AG09319 (cell line): Measurements from ENCODE around the gene SLX4IP.
A peak's percentile ranks its signal among the peaks of the same experiment; 100 is the strongest.

Experiments
- DNase-seq: peaks from one replicate; pipeline ENCODE4 v3.0.0-alpha.2; 2010; ENCODE audit warnings: low read depth; ENCODE audit errors: extremely low read depth
- TF ChIP-seq, protein P1 (sequence below): IDR thresholded peaks from 2 replicates; pipeline ENCODE4 v1.5.1; 2011; ENCODE audit warnings: low read depth, mild to moderate bottlenecking, inconsistent platforms, low read length, moderate library complexity

SLX4IP gene

DNA sequence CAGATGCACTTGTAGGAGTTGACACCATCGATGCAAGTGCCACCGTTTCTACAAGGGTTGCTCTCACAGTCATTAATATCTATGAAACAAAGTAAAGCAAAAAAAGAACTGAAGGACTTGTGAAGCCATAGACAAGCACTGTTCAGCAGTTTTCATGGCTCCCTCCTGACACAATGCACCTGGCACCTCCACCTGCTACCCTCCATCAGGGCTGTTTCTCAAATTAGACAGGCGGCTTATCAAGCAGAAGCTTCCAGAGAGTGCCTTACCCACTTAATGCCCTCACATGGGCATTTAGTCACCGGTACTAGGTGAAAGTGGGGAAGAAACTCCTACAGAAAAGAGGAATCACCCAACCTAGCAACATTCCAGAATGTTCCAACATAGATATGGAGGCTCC, 210.9 kb downstream of the SLX4IP start:
- TF ChIP-seq, protein P1, sequence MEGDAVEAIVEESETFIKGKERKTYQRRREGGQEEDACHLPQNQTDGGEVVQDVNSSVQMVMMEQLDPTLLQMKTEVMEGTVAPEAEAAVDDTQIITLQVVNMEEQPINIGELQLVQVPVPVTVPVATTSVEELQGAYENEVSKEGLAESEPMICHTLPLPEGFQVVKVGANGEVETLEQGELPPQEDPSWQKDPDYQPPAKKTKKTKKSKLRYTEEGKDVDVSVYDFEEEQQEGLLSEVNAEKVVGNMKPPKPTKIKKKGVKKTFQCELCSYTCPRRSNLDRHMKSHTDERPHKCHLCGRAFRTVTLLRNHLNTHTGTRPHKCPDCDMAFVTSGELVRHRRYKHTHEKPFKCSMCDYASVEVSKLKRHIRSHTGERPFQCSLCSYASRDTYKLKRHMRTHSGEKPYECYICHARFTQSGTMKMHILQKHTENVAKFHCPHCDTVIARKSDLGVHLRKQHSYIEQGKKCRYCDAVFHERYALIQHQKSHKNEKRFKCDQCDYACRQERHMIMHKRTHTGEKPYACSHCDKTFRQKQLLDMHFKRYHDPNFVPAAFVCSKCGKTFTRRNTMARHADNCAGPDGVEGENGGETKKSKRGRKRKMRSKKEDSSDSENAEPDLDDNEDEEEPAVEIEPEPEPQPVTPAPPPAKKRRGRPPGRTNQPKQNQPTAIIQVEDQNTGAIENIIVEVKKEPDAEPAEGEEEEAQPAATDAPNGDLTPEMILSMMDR, result no peak
- no peak for DNase-seq

DNA sequence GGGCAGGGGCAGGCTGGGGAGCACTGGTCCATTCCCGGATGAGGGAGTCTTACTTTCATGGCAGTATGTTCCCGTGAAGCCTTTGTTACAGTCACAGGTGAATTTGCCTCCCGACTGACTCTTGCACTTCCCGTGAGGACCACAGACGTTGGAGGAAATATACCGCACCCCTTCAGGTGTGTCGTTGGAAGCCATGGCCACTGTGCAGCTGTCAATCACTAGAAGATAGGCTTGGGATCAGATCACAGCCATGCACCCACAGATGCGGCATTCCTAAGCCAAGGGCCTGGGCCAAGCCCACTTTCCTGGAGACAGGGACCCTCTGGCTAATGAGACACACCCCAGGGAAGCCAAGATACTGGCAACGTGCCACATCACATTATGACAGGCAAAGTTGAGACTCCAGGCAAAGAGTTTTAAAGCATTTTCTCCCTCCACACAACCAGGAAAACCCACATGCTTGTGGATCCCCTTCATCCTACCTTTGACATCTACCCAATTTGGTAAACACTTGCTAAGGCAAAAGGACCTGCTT, 211.8 kb downstream of the SLX4IP start:
- TF ChIP-seq, protein P1, result no peak
- no peak for DNase-seq

DNA sequence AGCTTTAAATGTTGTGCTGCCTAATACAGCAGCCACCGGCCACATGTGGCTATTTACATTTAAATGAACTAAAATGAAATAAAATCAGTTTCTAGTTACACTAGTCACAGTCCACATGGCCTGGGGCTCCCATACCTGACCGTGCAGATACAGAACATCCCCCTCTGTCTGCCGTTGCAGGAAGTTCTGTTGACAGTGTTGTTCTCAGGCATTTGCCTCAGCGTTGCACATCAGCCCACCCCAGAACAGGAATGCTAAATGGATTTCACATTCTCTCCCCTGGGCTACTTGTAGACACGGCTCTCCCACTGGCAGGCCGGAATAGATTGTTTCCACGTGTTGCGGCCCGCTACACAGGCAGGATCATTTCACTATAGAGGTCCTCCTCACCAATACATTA, 212.4 kb downstream of the SLX4IP start:
- DNase-seq, result no peak
- TF ChIP-seq, protein P1, result peak; percentile 23; the same call in 1 of the 2 replicates

DNA sequence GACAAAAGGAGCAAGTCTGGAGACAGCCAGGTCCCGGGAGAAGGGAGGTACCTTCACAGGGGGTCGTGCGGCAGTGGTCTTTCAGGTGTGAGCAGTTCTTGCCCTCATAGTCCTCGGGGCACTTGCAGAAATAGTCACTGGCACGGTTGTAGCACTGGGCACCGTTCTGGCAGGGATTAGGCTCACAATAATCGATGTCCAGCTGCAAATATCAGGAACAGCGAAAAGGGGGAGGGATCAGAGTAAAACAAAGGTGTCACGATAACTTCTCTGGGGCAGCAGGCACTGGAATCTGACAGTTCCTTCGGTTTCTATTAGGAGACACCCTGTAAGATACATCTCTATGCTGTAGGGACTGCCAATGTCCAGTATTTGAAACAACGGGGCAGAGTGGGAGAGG, 212.8 kb downstream of the SLX4IP start:
- TF ChIP-seq, protein P1, result no peak
- DNase-seq, result no peak

DNA sequence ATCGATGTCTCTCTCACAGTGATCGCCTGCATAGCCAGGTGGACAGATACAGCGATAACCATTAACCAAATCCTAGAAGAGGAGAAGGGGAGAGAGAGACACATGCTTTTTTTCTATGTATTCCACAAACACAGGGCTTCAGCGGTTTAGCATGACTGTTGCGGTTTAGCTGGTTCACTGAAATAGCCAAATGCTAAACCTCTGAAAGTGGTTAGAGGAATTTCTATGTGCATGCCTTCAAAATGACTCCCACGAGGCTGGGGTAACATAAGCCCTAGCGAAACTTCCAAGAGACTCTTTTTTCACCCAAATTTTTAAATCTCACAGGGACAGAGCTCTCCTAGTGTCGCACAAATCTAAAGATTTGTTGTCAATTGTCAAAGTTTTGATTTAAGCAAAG, 213.5 kb downstream of the SLX4IP start:
- peak; percentile 67 for DNase-seq
- TF ChIP-seq, protein P1, result no peak

DNA sequence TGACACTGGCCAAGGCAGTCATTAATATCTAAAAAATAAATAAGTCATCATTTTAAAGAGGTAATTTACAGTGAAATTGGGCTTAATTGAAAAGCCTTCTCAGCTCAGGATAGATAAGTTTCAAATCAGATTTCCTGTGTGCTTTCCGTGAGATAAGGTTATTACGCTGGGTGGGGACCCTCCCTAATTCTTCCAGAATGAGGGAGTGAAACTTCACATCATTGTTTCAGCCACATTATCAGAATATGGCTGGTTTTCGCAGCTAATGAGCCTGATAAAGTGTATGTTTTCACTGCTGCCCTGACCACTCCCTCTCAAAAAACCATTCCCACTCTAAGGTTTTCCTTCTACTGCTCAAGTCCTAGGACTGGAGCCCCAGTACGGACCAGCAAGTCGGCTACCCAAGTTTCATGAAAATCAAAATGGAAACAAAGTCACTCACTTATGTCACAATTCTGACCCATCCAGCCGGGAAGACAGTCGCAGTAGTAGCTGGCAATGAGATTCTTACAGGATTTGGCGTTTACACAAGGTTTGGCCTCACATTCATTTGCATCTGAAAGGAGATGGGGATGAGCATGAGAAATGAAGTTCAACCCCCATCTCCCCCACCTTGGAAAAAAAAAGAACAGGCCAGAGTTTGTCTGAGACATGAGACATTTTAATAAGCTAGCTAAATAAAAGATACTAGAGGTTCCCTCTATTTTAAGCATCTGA, 214.1 kb downstream of the SLX4IP start:
- TF ChIP-seq, protein P1, result no peak
- DNase-seq, result no peak

DNA sequence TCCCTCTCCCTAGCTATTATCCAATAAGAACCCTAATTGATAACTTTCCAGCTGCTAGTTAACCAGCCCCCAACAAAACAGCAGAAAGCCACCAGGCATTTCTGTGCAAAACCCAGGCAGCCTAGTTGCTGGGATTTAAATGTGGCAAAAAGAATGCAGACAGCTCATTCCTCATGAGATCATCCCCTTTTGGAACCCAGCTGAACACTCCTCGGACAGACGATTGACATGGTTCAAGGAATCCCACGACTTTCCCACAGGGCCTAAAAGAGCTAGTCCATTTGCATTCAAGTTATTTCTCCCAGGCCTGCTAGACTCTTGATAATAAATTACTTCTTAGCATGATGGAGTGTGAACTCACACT, 214.7 kb downstream of the SLX4IP start:
- DNase-seq, result no peak

More for the DNA sequence above, 214.7 kb downstream of the SLX4IP start:
- TF ChIP-seq, protein P1, result no peak
